ENCODE results near the gene NEDD9.

The NEDD9 gene

GRCh38 chr6:11260249-11261038, 28.0 kb upstream of the NEDD9 start:
- DNase-seq (ENCODE audit: low read depth in 2 of 3, low spot score in 1 of 3): no peak

- no peak for DNase-seq (ENCODE audit: low read depth in 2 of 3, low spot score in 1 of 3)
These were observed 26.1 kb upstream of the NEDD9 start for GRCh38 chr6:11258260-11259237.

GRCh38 chr6:11255610-11256009, 23.1 kb upstream of the NEDD9 start:
- DNase-seq (ENCODE audit: low read depth in 2 of 3, low spot score in 1 of 3): no peak

GRCh38 chr6:11253594-11253993, 21.1 kb upstream of the NEDD9 start:
- no peak for DNase-seq (ENCODE audit: low read depth in 2 of 3, low spot score in 1 of 3)

- DNase-seq (ENCODE audit: low read depth in 2 of 3, low spot score in 1 of 3): no peak
These were observed 19.3 kb upstream of the NEDD9 start for GRCh38 chr6:11251553-11252360.

GRCh38 chr6:11250108-11250507, 17.6 kb upstream of the NEDD9 start:
- no peak for DNase-seq (ENCODE audit: low read depth in 2 of 3, low spot score in 1 of 3)

GRCh38 chr6:11248974-11249761, 16.7 kb upstream of the NEDD9 start:
- DNase-seq (ENCODE audit: low read depth in 2 of 3, low spot score in 1 of 3): no peak

GRCh38 chr6:11246722-11247121, 14.3 kb upstream of the NEDD9 start:
- DNase-seq (ENCODE audit: low read depth in 2 of 3, low spot score in 1 of 3): no peak

- DNase-seq (ENCODE audit: low read depth in 2 of 3, low spot score in 1 of 3): no peak
These were observed 13.2 kb upstream of the NEDD9 start for GRCh38 chr6:11245381-11246256.

GRCh38 chr6:11244387-11245126, 12.1 kb upstream of the NEDD9 start:
- DNase-seq (ENCODE audit: low read depth in 2 of 3, low spot score in 1 of 3): no peak

GRCh38 chr6:11243861-11244260, 11.4 kb upstream of the NEDD9 start:
- DNase-seq (ENCODE audit: low read depth in 2 of 3, low spot score in 1 of 3): no peak

GRCh38 chr6:11242711-11243110, 10.2 kb upstream of the NEDD9 start:
- DNase-seq (ENCODE audit: low read depth in 2 of 3, low spot score in 1 of 3): no peak

- DNase-seq (ENCODE audit: low read depth in 2 of 3, low spot score in 1 of 3): no peak
These were observed 9.3 kb upstream of the NEDD9 start for GRCh38 chr6:11241793-11242201.

GRCh38 chr6:11241154-11241792, 8.8 kb upstream of the NEDD9 start:
- no peak for DNase-seq (ENCODE audit: low read depth in 2 of 3, low spot score in 1 of 3)

- DNase-seq (ENCODE audit: low read depth in 2 of 3, low spot score in 1 of 3): no peak
These were observed 5.5 kb upstream of the NEDD9 start for GRCh38 chr6:11237956-11238355.

- no peak for DNase-seq (ENCODE audit: low read depth in 2 of 3, low spot score in 1 of 3)
These were observed 5.0 kb upstream of the NEDD9 start for GRCh38 chr6:11237428-11237827.

- no peak for DNase-seq (ENCODE audit: low read depth in 2 of 3, low spot score in 1 of 3)
These were observed 4.4 kb upstream of the NEDD9 start for GRCh38 chr6:11236915-11237314.

- no peak for DNase-seq (ENCODE audit: low read depth in 2 of 3, low spot score in 1 of 3)
These were observed 3.7 kb upstream of the NEDD9 start for GRCh38 chr6:11236076-11236750.
